Measurements from ENCODE around the gene WNT9A.

WNT9A gene

DNA sequence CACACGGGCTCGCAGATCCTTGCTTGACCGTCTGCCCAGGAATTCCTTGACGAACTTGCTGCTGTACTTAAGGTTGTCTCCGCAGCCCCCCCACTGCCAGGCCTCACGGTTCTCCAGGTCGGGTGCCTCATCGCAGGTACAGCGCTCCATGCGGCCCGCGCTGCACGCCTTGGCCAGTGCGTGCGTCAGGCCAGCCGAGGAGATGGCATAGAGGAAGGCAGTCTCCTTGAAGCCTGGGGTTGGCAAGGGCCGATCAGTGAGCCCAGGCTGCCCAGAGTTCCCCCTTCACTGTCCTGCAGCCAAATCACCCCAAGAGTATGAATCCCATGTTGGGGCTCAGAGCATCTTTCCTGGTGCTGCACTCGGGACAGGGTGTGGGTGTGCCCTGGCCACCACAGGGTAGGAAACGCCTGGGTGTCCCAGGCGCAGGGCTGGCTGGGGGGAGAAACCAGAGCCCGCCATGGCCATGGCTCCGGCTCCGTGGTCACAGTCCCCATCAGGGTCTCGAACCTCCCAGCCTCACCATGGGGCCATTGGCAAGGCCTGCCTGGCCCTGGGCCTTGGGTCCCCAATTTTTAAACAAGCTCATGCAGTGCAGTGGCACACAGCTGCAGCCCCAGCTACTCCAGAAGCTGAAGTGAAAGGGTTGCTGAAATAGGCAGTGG lies 23.4 kb downstream of the WNT9A start:
- DNase-seq, result no peak

DNA sequence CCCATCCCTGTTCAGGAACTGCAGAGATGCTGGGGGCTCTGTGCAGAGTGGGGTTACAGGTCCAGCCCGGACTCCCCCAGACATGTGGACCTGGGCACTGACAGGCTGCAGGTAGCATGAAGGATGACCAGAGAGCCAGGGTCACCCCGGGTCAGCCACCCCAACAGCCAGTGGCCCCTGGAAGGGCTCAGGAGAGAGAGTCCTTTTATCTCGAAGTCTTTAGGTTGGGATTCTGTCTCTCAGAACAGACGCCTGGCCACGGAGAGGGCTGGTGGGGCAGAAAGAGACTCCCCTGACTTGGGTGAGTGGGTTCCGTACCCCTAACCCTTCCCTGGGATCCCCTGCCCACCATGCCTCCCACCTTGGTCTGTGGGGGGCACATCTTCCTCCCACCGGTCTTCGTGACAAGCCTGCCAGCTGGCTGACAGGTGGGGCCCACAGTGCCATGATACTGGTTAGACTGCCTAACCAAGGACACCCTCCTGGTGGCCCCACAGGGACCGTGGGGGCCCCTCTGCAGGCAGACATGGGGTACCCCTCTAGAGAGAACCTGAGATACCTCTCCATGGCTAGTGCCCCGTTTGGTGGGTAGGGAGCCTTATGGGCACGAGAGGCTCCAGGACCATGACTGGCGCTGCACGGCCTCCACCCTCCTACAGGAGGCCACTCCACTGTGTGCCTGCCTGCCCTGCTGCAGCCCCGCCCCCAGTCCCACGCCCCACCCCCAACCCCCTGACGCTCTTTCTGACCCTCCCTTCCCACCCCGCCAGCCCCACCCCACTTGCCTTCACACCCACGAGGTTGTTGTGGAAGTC lies 24.2 kb downstream of the WNT9A start:
- no peak for DNase-seq

DNA sequence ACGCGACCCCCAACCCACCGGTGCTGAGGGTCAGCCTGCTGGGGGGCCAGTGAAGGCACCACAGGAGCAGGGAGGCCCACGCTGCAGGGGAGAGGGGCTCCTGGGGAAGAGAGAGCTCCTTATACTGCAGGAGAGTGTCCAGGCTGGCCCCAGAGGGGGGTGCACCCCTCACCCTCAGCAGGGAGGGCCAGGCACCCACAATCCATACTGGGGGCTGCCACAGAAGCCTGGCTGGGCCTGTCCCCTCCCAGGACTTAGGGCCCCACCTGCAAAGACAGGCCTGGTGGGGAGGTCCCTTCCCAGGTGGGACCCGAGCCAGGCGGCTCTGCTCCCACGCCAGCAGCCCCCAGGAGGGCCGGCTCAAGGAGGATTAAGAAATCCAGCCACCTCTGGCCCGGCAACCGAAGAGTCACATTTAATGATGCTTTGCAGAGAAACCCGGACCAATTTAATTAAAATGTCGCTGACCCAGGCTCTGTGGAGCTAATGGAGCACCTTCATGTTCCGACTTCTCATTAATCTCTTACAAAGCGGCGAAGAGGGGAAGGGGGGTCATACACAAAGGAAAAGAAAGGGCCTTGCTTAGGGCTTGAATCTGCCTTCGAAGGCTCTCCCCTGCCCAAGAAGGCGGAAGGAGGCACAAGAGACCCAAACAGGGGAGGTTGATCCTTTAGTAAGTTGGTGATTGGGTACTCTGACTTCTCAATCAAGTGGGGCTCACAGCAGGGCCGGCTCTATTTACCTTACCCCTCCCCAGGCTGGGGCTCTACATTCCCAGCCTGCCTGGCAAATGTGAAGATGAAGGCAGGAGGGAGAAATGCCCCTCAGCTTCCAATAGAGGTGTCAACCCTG lies 25.0 kb downstream of the WNT9A start:
- DNase-seq, result no peak

GRCh38 chr1:227921461-227922185 lies 26.1 kb downstream of the WNT9A start:
- DNase-seq, result no peak

DNA sequence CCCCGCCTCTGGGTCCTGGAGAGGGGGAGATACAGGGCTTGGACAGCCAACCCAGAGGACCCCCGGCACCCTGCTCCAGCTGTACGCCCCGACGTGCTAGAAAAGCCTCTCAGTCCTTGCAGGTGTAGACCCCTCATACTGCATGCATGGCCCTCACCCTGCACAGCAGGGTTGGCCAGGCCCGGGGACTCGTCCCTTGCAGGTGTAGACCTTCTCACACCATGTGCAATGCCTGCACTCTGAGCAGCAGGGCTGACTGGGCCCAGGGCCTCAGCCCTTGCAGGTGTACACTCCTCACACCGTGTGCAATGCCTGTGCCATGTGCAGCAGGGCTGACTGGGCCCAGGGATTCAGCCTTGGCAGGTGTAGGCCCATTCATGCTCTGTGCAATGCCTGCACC lies 26.8 kb downstream of the WNT9A start:
- no peak for DNase-seq

DNA sequence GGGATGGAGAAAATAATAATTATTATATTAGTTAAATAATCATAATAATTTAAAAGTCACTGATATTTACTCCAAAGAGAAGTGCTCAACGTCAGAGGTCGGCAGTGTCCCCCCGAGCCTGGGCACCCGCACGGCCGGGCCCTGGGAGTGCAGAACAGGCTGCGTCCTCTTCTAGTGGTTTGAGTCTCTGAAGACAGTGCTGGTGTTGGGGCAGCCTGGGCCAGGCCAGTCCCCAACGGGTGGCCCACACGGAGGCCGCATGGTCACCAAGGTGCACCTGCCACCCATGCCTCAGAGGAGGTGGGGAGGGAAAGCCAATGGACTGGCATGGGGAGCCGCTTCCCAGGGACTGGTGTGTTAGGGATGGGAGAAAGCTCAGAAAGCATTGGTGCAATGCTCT lies 27.3 kb downstream of the WNT9A start:
- DNase-seq, result no peak

DNA sequence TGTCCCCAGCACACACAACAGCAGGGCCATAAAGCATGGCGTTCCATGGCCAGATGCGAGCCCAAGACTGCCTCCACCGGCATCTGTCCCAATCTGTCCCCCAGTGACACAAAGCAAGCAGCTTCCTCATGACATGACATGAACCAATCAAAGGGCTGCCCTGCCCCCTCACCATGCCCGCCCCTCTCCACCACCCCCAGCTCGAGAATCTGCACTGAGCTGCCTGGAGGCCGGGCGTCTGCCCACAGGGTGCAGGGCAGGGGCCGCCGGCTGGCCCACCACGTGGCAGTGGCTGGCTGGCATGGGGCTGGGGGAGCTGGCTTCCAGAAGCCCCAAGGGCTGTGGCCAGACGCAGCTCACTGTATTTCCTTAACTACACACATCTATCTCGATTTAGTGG lies 27.8 kb downstream of the WNT9A start:
- DNase-seq, result no peak

GRCh38 chr1:227918736-227919135 lies 29.0 kb downstream of the WNT9A start:
- DNase-seq, result no peak

GRCh38 chr1:227918083-227918700 lies 29.5 kb downstream of the WNT9A start:
- no peak for DNase-seq

DNA sequence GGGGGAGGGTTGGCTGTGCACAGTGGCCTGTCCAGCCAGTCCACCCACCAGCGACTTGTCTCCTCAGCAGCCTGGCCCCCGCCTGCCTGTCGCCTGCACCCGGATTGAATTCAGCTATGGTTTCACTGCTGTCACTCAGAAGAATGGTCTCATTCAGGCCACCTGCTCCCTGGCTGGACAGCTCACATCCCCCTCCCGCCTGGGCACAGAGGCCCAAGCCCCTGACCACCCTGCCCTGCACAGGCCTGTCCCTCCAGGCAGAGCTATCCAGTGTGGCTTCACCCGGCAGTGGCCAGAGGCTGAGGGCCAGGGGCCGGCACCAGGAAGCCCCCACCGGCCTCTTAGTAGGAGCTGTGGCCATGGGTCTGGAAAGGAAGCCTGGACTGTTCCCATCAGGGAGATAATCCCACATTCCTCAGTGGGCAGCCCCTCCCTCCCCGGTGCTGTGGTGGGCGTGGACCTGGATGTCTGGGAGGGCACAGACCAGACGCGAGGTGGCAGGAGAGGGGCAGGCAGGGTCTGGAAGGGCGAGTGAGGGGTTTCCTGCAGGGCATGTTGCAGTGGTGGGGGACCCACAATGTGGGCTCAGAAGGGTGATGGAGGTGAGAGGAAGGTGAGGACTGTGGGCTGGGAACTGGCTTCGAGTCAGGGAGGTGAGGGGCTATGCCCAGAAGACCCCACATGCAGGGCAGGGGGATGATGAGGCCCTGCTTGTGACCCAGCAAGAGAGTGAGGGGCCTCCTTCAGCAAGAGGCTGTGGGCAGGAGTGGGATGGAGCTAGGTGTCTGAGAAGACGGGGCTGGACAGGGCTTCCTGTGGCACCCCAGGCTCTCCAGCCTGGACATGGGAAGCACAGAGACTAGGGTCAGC lies 30.4 kb downstream of the WNT9A start:
- no peak for DNase-seq

- DNase-seq, result no peak
Observed at GRCh38 chr1:227916655-227917054, 31.1 kb downstream of the WNT9A start.

- DNase-seq, result no peak
Observed at GRCh38 chr1:227915564-227916553, 31.9 kb downstream of the WNT9A start.

DNA sequence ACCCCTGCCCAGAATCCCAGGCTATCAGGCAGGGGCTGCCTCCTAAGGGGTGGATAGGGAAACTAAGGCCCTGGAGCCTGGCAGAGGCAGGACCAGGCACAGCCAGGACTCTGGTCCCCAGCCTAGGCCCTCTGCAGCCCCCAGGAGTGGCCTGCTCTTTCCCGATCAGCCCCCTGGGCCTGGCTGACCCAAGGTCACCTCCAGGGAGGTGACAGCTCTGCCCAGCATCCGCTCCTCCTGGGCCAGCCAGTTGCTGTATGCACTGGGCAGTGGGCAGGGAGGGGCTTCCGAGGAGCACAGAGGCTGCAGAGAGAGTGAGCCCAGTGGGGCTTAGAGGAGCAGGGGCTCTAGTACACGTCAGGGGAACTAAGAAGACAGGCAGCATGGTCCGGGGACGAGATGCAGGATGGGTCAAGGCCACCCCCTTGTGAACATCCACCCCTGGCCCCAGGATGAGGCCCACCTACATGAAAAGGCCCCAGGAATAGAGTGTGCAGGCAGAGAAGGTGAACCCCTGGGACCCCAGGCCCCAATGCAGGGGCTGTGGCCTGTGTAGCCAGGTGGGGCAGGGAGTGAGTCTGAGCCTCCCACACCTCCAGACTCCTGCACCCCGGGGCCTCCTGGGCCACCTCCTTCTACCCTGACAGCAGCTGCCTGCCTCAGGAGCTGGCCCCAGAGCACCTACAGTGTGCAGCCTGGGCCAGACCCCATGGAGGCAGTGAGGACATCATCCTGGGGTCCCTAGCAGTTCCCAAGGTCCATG lies 32.8 kb downstream of the WNT9A start:
- no peak for DNase-seq

DNA sequence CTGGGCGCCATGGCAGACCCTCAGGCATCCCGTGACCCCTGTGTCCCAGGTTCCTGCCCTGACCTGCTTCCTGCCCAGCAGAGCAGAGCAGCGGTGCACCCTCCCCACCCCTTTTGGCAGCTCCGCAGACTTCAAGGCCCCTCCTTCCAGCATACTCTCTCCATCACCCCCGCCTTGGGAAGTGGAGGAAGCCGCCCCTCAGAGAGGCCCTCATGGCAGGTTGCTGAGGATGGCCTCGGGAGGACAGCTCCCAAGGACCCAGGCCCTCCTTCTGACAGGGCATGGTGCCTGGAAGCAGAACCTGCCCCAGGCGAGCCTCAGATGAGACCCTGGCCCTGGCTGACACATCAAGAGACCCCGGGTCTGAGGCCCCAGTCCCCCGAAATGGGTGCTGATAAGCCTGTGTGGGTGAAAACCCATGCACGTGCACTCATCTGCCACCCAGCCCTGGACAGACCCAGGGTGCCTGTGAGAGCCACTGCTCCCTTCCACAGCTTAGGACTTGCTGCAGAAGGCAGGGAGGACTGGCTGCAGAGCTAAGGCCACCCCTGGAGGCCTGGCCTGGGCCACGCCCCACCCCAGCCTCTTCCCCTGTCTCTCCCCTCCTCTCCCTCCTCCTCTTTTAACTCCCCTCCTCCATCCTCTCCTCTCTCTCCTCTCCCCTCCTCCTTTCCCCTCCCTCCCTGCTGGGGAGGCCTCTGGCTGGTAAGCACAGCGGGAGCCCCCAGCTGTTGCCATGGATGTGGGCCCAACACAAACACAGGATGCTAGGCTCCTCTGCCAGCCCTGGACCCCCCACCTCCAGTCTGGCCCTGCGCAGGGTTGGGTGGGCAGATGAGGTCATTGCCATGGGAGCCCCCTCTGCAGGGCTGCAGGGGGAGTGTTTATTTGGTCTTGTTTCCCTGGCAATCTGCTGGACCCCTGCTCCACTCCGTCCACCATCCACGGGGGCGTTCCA lies 33.7 kb downstream of the WNT9A start:
- DNase-seq, result no peak

GRCh38 chr1:227913396-227913763 lies 34.4 kb downstream of the WNT9A start:
- no peak for DNase-seq

DNA sequence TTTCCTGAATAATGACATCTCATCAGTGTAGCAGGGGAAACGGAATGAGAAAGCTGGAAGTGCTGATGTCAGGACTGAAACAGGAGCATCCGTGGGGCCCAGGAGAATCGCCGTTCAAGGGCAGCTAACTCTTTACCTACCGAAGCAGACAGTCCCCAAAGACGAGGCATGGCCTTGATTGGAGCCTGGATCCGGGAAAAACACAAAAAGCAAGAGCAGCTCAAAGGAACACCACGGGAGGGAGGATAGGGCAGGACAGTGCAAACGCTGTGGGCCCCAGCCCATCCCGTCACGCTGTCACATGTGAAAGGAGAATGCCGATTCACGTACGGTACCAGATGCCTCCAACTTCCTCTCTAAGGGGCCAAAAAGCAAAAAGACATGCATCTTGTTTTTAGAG lies 34.9 kb downstream of the WNT9A start:
- DNase-seq, result no peak

- no peak for DNase-seq
Observed at GRCh38 chr1:227911376-227911775, 36.4 kb downstream of the WNT9A start.

GRCh38 chr1:227910511-227911153 lies 37.1 kb downstream of the WNT9A start:
- DNase-seq, result no peak

All from activated effector memory CD4-positive, alpha-beta T cell treated with Interleukin-2 at 50 U/mL for 16 hours (primary cell).